NOMO-1 (cell line): ENCODE results near the gene PLAA.

ENCODE experiments used
- DNase-seq, 2 experiments: peaks; one replicate each; lab custom pipeline; 2025; ENCODE audit not compliant: unreplicated experiment in 2 of 2; lab: John Stamatoyannopoulos, UW

Gene PLAA

GRCh38 chr9:26946753-26947727 lies at the start of gene PLAA:
Gene PLAA (minus strand): TSS chr9:26947242. CDS start chr9:26947045, 197 bp downstream.
- no peak for DNase-seq

- DNase-seq: no peak
Measured at GRCh38 chr9:26995810-26996209, 48.8 kb upstream of the PLAA start.

GRCh38 chr9:26983340-26983739 lies 36.3 kb upstream of the PLAA start:
- DNase-seq: no peak

- DNase-seq: no peak
Measured at GRCh38 chr9:26975728-26976707, 29.0 kb upstream of the PLAA start.

GRCh38 chr9:26974927-26975326 lies 27.9 kb upstream of the PLAA start:
- no peak for DNase-seq

GRCh38 chr9:26973989-26974388 lies 26.9 kb upstream of the PLAA start:
- DNase-seq: no peak

- DNase-seq: no peak
Measured at GRCh38 chr9:26971721-26972120, 24.7 kb upstream of the PLAA start.

GRCh38 chr9:26956860-26957233 lies 9.8 kb upstream of the PLAA start:
- DNase-seq: no peak

GRCh38 chr9:26955921-26956859 lies 9.1 kb upstream of the PLAA start, which contains the start of gene IFT74:
Gene IFT74 (plus strand): TSS chr9:26956412. CDS start chr9:26961968, 5,556 bp downstream.
- DNase-seq: no peak

GRCh38 chr9:26955222-26955903 lies 8.3 kb upstream of the PLAA start:
- no peak for DNase-seq

- no peak for DNase-seq
Measured at GRCh38 chr9:26954050-26954508, 7.0 kb upstream of the PLAA start.

GRCh38 chr9:26951794-26952193 lies 4.8 kb upstream of the PLAA start:
- no peak for DNase-seq

- DNase-seq: no peak
Measured at GRCh38 chr9:26950521-26950920, 3.5 kb upstream of the PLAA start.

- DNase-seq: no peak
Measured at GRCh38 chr9:26949637-26950069, 2.6 kb upstream of the PLAA start.

- DNase-seq: no peak
Measured at GRCh38 chr9:26947736-26948135, 694 bp upstream of the PLAA start.

GRCh38 chr9:26945591-26945990 lies 1.5 kb downstream of the PLAA start:
- DNase-seq: no peak

GRCh38 chr9:26940779-26941178 lies 6.3 kb downstream of the PLAA start:
- DNase-seq: no peak

- DNase-seq: no peak
Measured at GRCh38 chr9:26939955-26940711, 6.9 kb downstream of the PLAA start.
